ENCODE data around the gene MYPOP.
A peak's percentile ranks its signal among the peaks of the same experiment; 100 is the strongest.
"Not testable (repeated sequence)": the region's sequence is repeated elsewhere in the genome, so short reads cannot be mapped to it uniquely, and the experiment has no call there.

The MYPOP gene

GRCh38 chr19:45872095-45872919, 30.1 kb downstream of the MYPOP start:
- no peak for DNase-seq (ENCODE audit: low read depth, low spot score)
- no peak overlapping the region for H3K4me3 ChIP-seq (ENCODE audit: low read length)

- H3K4me3 ChIP-seq (ENCODE audit: low read length): no peak overlapping the region
- no peak for DNase-seq (ENCODE audit: low read depth, low spot score)
Observed at GRCh38 chr19:45870798-45871197, 31.6 kb downstream of the MYPOP start.

- DNase-seq (ENCODE audit: low read depth, low spot score); H3K4me3 ChIP-seq (ENCODE audit: low read length): not testable (repeated sequence)
Observed at GRCh38 chr19:45867241-45867640, 35.2 kb downstream of the MYPOP start.

- H3K4me3 ChIP-seq (ENCODE audit: low read length): no peak overlapping the region
Observed at GRCh38 chr19:45866400-45867176, 35.8 kb downstream of the MYPOP start.

GRCh38 chr19:45865269-45865948, 37.0 kb downstream of the MYPOP start:
- no peak for DNase-seq (ENCODE audit: low read depth, low spot score)
- H3K4me3 ChIP-seq (ENCODE audit: low read length): no peak overlapping the region

More at GRCh38 chr19:45866400-45867176, 35.8 kb downstream of the MYPOP start:
- no peak for DNase-seq (ENCODE audit: low read depth, low spot score)

- no peak for DNase-seq (ENCODE audit: low read depth, low spot score)
- H3K4me3 ChIP-seq (ENCODE audit: low read length): peak overlapping the region; percentile 4; the same call in 1 of the 2 replicates
Observed at GRCh38 chr19:45864629-45865082, 37.8 kb downstream of the MYPOP start.

GRCh38 chr19:45863840-45864628, 38.4 kb downstream of the MYPOP start, which contains the start of gene FOXA3:
TSS of gene FOXA3 (plus strand) at chr19:45864326. CDS start at chr19:45864457, 131 bp downstream.
- H3K4me3 ChIP-seq (ENCODE audit: low read length): peak within 1 kb of the TSS; percentile 98
- no peak for DNase-seq (ENCODE audit: low read depth, low spot score)

- H3K4me3 ChIP-seq (ENCODE audit: low read length): peak overlapping the region; percentile 98
- no peak for DNase-seq (ENCODE audit: low read depth, low spot score)
Observed at GRCh38 chr19:45863335-45863839, 39.0 kb downstream of the MYPOP start.

- peak within 1 kb of the TSS; percentile 98 for H3K4me3 ChIP-seq (ENCODE audit: low read length)
- DNase-seq (ENCODE audit: low read depth, low spot score): peak; percentile 97
Observed at GRCh38 chr19:45862564-45863334, 39.7 kb downstream of the MYPOP start, which contains the start of gene SYMPK. TSS of gene SYMPK (minus strand) at chr19:45863147. CDS start at chr19:45854495, 8,652 bp downstream.

- peak overlapping the region; percentile 98 for H3K4me3 ChIP-seq (ENCODE audit: low read length)
- DNase-seq (ENCODE audit: low read depth, low spot score): no peak
Observed at GRCh38 chr19:45862271-45862563, 40.2 kb downstream of the MYPOP start.

- DNase-seq (ENCODE audit: low read depth, low spot score): no peak
- H3K4me3 ChIP-seq (ENCODE audit: low read length): no peak overlapping the region
Observed at GRCh38 chr19:45860359-45861259, 41.8 kb downstream of the MYPOP start.

- H3K4me3 ChIP-seq (ENCODE audit: low read length): no peak overlapping the region
- no peak for DNase-seq (ENCODE audit: low read depth, low spot score)
Observed at GRCh38 chr19:45854167-45854778, 48.1 kb downstream of the MYPOP start.

- no peak for DNase-seq (ENCODE audit: low read depth, low spot score)
- H3K4me3 ChIP-seq (ENCODE audit: low read length): no peak overlapping the region
Observed at GRCh38 chr19:45852983-45853382, 49.4 kb downstream of the MYPOP start.

- no peak overlapping the region for H3K4me3 ChIP-seq (ENCODE audit: low read length)
Observed at GRCh38 chr19:45852145-45852750, 50.2 kb downstream of the MYPOP start.

GRCh38 chr19:45848922-45849321, 53.5 kb downstream of the MYPOP start:
- no peak for DNase-seq (ENCODE audit: low read depth, low spot score)

More at GRCh38 chr19:45852145-45852750, 50.2 kb downstream of the MYPOP start:
- DNase-seq (ENCODE audit: low read depth, low spot score): no peak

GRCh38 chr19:45847663-45848062, 54.8 kb downstream of the MYPOP start:
- no peak for DNase-seq (ENCODE audit: low read depth, low spot score)
- no peak overlapping the region for H3K4me3 ChIP-seq (ENCODE audit: low read length)

More at GRCh38 chr19:45848922-45849321, 53.5 kb downstream of the MYPOP start:
- no peak overlapping the region for H3K4me3 ChIP-seq (ENCODE audit: low read length)

Measured in Jurkat, Clone E6-1 (cell line).